Erythroblast (primary cell): ENCODE measurements around the gene MIPOL1.

ENCODE experiments used
- DNase-seq, 2 experiments: peaks; one replicate each; lab custom pipeline; 2025; lab: John Stamatoyannopoulos, UW
- GATA1 ChIP-seq: IDR thresholded peaks from 2 replicates; pipeline ENCODE4 v1.6.1; 2011; ENCODE audit warnings: low read depth, mild to moderate bottlenecking, control low read depth, low read length, moderate library complexity
- POLR2A ChIP-seq: IDR thresholded peaks from 2 replicates; pipeline ENCODE4 v1.6.1; 2011; ENCODE audit warnings: mild to moderate bottlenecking, low read length

MIPOL1 gene

DNA sequence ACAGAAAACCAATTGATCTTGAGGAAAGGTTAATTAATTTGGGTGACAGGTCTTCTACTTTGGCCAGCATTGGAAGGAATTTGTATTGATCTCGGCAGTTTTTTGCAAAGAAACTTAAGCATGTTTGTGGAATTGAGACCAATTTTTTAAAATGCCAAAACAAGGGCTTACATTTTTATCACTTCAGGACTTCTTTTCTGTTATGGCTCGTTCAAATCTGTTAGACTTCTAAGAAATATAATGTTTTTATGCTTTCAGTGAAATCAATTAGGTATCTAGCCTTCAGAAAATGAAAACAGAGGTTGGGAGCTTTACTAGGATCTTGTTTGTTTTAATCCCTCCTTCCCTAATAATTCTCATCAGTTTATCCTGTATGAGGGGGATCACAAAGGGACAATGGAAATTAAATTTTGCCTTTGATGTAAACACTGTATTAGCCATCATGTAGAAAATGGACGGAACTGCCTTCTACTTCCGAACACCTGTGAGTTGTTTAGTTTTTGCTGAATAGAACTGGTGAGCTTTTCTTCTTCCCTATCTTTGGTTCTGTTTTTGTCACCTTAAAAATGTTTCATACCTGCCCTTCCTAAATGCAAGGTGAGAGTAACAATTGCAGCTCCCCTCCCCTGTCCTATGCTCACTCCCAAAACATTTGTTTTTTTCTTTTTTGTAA, 389.5 kb downstream of the MIPOL1 start:
- no peak for DNase-seq
- no peak for TF ChIP-seq GATA1
- TF ChIP-seq POLR2A, result no peak

DNA sequence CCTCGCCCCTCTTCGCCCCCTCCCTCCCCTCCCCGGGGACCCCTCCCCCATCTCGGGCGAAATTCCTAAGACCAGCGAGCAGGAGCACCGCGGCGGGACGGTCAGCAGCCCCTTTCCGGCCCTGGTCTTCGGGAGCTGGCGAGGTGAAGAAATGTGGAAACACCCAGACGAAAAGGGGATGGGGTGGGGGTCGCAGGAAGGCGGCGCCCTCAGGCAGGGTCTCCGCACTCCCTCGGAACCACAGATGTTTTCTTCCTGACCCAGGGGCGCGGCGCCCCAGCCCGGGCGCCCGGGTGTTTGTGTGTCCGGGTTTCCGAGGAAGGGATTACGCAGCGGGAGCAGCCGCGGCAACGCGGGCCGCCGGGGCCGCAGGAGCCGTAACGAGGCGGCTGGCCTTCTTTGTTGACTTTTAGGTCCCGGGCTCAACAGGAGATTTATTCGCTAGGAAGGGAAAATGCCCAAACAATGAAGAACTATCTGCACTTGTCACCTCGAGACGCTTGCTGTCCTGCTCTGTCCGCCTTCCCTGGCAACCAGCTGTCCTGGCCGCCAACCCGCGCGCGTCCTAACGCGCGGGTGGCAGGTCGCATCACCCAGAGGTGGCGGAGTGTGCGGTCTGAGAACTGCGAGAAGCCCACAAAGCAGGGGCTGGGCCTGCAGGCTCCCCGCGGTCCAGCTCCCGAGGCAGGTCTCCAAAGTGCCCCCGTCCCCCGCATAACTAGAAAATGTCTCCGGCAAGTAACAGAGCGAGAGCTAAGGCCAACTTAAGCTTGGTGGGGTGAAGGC, 390.3 kb downstream of the MIPOL1 start:
- DNase-seq, result no peak

GRCh38 chr14:37588667-37588955, 390.9 kb downstream of the MIPOL1 start:
- no peak for TF ChIP-seq POLR2A
- no peak for DNase-seq

More for the DNA sequence above, 390.3 kb downstream of the MIPOL1 start:
- no peak for TF ChIP-seq GATA1
- no peak for TF ChIP-seq POLR2A

DNA sequence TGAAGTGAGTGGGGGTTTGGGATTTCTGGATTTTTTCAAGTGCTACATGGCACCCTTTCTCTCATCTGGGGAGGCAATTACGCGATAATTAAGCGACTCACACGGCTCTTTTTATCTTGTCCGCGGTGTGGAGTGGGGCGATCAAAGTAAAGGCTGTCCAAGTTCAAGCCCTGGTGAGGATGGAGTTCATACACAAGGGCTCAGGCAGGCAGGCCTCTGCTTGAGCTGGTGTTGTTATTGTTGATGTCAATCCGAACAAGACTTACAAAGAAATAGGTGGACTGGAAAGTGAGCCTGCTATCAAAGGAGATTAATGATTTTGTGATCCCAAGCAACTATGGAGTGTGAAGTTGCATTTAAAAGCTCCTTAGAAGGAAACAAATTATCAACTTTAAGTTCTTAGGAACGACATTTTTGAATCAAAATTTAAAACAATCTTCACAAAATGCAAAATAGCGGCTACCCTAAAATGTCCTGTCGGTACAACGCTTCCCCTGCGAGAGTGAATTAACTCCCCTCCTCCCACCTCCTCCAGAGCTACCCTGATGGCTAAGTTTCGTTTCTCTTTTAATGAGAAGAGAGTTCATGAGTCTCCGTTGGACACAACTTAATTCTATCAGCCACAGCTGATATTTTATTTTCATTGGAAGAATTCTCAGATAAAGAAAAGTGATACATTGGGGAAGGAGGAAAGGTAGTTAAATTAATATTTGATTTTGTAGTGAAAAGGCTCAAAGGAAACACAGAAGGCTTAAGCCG, 391.4 kb downstream of the MIPOL1 start:
- DNase-seq, result no peak
- TF ChIP-seq GATA1 (no peak), POLR2A (no peak)

GRCh38 chr14:37589715-37590427, 392.1 kb downstream of the MIPOL1 start:
- TF ChIP-seq GATA1 (no peak), POLR2A (no peak)
- DNase-seq, result no peak

- DNase-seq, result no peak
- TF ChIP-seq POLR2A, result no peak
- TF ChIP-seq GATA1, result no peak
Observed at GRCh38 chr14:37590428-37591139, 392.8 kb downstream of the MIPOL1 start.

DNA sequence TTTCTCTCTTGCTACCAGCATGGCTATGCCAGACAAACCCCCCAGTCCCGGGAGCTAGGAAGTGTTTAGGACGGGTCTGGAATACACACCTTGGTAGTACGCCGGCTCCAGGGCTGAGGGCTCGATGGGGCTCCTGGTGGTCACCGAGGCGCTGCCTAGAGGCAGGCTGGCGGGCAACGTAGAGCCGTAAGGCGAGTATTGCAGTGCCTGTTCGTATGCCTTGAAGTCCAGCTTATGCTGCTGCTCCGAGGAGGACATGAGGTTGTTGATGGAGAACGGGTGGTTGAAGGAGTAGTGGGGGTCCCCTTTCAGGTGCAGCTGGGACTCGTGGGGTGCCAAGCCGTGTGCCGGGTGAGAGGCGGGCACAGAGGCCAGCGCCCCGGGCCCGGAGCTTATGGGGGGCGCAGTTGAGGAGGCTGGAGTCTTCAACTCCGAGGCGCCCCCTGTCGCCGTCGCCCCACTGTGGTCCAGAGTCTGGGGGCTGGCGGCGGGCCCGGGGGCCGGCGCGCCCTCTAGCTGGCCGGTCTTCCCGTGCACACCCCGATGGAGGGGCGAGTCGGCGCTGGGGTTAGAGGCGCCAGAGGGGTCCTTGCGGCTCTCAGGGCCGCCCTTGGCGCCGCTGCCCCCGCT, 393.7 kb downstream of the MIPOL1 start:
- no peak for TF ChIP-seq GATA1
- TF ChIP-seq POLR2A, result no peak
- no peak for DNase-seq

DNA sequence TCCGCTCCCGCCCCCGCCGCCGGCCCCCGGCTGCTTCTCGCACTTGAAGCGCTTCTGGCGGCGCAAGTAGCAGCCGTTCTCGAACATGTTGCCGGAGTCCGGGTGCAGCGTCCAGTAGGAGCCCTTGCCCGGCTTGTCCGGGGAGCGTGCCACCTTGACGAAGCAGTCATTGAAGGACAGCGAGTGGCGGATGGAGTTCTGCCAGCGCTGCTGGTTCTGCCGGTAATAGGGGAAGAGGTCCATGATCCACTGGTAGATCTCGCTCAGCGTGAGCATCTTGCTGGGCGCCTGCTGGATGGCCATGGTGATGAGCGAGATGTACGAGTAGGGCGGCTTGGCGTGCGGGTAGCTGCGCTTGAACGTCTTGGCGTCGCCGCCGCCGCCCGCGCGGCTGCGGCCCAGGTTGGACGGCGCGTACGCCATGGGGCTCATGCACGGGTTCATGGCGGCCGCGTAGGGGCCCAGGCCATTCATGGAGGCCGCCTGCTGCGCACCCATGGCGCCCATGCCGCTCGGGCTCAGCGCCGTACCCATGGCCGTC, 394.3 kb downstream of the MIPOL1 start:
- DNase-seq, result no peak
- no peak for TF ChIP-seq GATA1
- TF ChIP-seq POLR2A, result no peak

DNA sequence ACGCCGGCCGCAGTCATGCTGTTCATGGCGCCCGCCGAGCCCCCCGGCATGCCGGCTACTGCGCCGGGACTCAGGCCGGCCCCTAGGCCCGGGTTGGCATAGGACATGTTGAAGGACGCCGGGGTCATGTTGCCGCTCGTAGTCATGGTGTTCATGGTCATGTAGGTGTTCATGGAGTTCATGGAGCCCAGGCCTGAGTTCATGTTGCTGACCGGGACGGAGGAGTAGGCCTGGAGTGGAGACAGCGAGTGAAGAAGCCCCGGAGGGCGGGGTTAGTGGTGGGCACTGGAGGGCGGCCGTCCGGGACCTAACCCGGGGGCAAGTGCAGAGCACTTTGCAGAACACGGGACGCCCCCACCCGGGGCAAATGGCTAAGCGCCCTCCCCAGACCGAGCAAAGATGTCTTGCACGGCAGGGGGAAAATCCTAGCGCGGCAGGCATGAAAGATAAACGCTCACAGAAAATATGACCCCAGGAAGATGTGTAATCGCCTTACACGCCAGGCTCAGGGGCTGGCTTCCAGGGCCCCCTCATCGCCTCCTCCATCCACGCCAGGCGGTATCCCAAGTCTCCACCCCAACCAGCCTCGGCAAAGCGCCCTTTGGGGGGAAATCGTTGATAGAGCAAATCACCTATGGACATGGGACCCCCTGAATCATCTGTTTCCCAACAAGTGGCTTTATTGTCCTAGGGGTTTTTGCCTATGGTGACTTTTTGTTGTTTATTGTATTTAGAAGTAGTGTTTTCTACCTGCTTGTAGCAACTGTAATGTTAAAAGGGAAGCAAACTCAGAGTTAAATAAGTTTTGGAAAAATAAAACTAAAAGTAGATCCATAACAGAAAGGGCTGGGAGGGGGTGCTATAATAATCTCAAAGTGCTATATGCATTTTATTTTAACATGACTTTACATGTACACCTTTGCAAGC, 395.0 kb downstream of the MIPOL1 start:
- TF ChIP-seq POLR2A (no peak), GATA1 (no peak)
- no peak for DNase-seq

GRCh38 chr14:37593511-37594237, 395.9 kb downstream of the MIPOL1 start:
- no peak for DNase-seq
- TF ChIP-seq GATA1, result no peak
- no peak for TF ChIP-seq POLR2A
